ENCODE results near the gene CHRNA3.
"Not testable (repeated sequence)": the region's sequence is repeated elsewhere in the genome, so short reads cannot be mapped to it uniquely, and the experiment has no call there.

CHRNA3 gene

DNA sequence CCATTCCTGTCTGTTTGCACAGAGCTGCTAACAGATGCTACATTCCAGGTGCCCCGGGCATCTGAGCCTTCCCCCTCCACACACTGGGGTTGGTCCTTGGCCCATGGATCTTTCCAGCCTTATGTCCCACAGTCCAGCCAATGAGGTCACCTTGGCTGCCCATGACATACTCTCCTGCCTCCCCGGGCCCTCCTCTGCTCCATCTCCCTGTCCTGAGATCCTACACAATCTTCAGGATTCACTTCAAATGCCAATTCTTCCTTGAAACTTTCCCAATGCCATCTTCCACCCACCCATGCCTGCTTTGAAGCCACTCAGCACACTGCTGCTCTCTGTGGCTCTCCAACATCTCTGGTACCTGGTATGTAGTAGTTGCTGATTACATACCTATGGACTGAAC lies 4.3 kb downstream of the CHRNA3 start:
- DNase-seq, result no peak

- DNase-seq, result no peak
These were observed 5.6 kb downstream of the CHRNA3 start for GRCh38 chr15:78615151-78615589.

- DNase-seq, result no peak
These were observed 6.8 kb downstream of the CHRNA3 start for GRCh38 chr15:78614021-78614420.

GRCh38 chr15:78609551-78609950 lies 11.2 kb downstream of the CHRNA3 start:
- not testable (repeated sequence) for DNase-seq

DNA sequence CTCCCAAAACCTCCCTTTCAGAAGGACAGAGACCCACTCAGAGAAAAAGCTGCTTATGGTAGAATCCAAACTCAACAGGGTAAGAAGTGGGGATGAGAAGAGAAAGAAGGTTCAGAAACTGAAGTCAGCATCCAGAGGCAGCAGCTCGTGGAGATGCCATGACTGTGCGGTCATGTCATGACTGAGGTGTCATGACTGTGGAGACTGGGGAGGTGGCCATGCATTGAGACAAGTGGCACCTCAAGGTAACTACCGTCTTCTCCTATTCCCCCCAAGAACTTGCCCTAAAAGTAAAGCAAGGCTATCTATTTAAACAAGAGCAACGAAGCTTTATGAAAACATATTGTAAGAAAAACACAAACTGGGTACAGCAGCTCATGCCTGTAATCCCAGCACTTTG lies 15.1 kb downstream of the CHRNA3 start:
- DNase-seq, result no peak

- DNase-seq, result no peak
These were observed 15.6 kb downstream of the CHRNA3 start for GRCh38 chr15:78605201-78605600.

DNA sequence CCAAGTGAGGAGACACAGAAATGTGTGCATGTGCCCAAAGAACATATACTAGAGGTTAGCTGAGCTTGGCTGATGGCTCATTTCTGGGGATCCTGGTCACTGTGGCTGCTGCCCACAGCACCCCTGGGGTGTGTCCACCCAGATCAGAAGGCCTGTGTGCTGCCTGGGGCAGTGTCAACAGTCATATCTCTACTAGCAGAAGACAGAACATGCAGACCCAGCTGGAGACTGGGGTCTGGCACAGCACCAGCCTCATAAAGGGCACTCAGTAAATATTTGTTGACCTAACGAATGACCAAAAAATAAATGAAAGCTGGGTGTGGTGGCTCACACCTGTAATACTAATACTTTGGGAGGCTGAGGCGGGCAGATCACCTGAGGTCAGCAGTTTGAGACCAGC lies 16.4 kb downstream of the CHRNA3 start:
- DNase-seq, result no peak

DNA sequence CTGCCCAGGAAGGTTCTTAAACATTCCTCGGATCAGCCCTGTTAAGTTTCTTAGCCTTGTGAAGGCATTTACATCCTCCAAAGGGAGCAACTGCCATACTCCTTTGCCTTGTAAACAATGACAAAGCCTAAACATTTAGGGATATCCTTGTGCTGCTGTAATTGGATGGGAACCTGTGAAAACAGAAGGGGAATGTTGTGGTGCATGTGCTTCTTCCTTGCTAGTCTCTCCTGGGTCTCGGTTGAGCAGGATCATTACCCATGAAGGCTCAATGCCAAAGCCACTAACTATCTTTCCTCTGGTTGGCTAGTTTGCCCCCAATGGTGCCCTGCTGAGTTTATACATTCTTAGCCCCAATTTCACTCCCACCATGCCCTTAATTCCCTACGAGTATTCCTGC lies 17.3 kb downstream of the CHRNA3 start:
- no peak for DNase-seq

- no peak for DNase-seq
These were observed 21.6 kb downstream of the CHRNA3 start for GRCh38 chr15:78599189-78599588.

DNA sequence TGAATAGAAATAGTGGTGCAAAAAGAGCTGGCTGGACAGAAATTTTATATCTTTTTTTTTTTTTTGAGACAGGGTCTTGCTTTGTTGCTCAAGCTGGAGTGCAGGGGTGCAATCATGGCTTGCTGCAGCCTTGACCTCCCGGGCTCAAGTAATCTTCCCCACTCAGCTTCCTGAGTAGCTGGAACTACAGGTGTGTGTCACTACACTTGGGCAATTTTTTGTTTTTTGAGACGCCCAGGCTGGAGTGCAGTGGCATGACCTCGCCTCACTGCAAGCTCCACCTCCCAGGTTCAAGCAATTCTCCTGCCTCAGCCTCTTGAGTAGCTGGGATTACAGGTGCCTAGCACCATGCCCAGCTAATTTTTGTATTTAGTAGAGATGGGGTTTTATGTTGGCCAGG lies 22.4 kb downstream of the CHRNA3 start:
- DNase-seq, result no peak

GRCh38 chr15:78597583-78597982 lies 23.2 kb downstream of the CHRNA3 start:
- DNase-seq, result no peak

DNA sequence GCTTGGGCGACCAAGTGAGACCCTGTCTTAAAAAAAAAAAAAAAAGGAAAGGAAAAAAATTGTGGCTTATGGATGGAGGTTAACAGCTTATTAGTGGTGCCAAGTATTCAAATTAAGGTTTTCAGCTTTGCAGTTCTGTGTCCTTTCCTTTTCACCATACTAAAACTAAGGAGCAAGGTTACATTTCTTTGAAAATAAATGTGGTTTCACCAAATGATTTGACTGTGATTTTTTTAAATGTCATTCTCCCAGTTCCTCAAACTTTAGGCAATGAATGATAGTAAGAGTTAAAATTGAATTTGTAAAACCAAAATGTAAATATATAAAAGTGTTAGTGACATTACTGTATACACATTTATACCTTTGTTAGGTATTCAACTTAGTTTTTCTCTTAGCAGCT lies 45.9 kb downstream of the CHRNA3 start:
- DNase-seq, result no peak

DNA sequence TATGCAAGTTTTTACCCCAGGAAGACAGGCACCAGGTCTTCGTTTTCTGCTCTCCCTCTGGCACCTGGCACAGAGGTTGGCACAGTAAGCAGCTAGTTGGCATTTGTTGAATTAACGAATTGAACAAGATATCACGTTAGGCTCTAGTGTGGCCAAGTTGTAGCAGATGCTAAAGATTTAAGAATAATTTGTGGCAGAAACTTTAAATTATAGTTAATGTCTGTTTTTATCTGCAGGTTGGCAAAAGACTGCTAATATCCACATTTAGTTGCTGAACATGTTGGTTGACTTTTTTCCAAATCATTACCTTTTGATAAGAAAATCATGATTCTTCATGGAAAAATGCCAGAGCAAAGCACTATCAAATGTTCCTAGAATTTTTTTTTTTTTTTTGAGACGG lies 47.4 kb downstream of the CHRNA3 start:
- no peak for DNase-seq

DNA sequence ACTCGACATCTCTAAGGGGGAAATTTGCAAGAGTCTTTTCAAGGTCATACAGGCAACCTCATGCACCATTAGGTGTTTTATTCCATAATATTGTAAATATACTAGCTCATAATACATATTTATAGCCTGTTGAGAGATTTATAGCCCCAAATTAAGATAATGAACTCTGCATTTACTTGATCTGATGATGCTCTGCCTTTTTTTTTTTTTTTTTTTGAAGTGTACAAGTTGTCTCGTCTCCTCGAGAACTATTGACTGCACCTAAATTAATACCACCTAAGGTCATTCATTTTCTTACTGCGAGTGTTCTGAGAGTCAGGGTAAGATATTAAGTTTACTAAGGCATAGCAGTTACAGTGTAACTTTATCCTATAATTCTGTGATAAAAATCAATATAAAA lies 49.4 kb downstream of the CHRNA3 start:
- DNase-seq, result no peak

- no peak for DNase-seq
These were observed 50.1 kb downstream of the CHRNA3 start for GRCh38 chr15:78570710-78571109.

GRCh38 chr15:78567531-78567930 lies 53.3 kb downstream of the CHRNA3 start:
- DNase-seq, result no peak

GRCh38 chr15:78565951-78566774 lies 54.6 kb downstream of the CHRNA3 start:
- DNase-seq, result no peak

DNA sequence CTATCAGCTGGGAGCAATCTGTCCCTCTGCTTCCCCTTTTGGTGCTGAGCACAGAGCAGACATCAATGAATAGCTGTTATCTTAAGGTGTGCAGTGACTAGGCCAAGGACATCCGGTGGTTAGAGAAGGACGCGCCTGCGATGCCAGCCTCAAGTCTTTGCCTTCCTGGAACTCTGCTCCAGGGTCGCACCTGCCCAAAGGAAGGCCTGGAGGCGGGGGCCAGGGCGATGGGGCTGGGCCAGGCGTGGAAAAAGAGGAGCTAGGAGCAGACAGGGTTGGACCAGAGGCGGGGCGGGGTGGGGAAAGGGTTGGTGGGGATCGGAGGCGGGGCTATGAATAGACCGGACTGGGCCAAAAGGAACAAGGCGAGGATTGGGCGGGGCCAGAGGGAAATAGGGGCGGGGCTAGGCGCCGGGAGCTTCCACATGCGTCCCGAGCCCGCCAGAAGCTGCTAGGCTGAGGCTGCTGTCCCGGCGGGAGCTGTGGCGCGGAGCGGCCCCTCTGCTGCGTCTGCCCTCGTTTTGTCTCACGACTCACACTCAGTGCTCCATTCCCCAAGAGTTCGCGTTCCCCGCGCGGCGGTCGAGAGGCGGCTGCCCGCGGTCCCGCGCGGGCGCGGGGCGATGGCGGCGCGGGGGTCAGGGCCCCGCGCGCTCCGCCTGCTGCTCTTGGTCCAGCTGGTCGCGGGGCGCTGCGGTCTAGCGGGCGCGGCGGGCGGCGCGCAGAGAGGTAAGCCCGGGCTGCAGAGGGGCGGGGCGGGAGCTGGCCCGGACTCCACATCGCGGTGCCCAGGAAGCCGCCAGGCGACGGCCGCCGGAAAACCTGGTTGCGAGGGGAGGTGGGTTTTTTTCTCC lies 55.5 kb downstream of the CHRNA3 start, which contains the start of gene CHRNA5:
Gene CHRNA5 (plus strand): TSS at position 424 of the 854 bp plus-strand sequence. CDS start 200 bp downstream, at position 624.
- DNase-seq, result peak; percentile 58

DNA sequence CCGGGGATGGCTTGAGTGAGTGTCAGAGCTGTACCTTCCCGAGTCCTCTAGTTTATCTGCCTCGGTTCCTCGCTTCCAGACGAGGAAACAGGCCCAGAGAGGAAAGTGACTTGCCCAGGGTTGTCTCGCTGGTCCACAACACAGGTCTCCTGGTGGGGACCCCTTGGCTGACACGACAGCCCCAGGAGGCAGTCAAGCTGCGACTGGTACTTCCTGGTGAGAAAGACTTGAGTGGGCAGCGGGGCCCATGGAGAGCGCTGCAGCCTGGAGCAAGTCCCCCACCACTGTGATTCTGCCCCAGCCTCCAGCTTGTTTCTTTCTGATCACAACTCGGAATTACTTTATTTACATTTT lies 56.1 kb downstream of the CHRNA3 start:
- no peak for DNase-seq

DNA sequence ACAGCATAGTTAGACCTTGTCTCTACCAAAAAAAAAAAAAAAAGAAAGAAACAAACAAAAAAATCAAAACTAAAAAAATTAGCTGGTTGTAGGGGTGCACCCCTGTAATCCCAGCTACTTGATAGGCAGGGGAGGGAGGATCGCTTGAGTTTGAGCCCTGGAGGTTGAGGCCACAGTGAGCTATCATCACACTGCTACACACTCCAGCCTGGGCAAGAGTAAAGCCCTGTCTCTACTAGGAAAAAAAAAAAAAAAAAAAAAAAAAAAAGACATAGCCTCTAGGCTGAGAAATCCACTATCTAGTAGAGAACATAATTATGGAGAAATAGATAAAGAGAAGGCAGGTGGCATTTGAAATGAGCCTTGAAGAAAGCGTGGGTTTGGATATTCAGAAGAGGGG lies 57.7 kb downstream of the CHRNA3 start:
- no peak for DNase-seq

DNA sequence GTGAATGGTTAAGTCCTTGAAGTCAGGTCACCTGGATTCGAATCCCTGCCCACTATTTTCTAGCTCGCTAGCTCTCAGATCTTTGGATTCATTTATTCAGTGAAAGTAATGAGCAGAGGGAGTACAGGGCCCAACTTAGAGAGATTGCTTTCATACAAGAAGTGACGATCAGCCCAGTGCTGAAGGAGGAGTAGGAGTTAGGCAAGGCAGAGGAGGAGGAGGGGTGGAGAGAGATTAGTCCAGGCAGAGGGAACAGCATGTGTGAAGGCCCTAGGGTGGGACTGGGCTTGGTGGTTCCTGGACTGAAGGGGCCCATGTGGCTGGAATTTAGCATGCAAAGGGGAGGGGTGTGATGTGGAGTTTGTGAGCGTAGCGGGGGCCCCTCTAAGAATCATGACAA lies 59.3 kb downstream of the CHRNA3 start:
- no peak for DNase-seq

- DNase-seq, result not testable (repeated sequence)
These were observed 60.6 kb downstream of the CHRNA3 start for GRCh38 chr15:78560201-78560600.

DNA sequence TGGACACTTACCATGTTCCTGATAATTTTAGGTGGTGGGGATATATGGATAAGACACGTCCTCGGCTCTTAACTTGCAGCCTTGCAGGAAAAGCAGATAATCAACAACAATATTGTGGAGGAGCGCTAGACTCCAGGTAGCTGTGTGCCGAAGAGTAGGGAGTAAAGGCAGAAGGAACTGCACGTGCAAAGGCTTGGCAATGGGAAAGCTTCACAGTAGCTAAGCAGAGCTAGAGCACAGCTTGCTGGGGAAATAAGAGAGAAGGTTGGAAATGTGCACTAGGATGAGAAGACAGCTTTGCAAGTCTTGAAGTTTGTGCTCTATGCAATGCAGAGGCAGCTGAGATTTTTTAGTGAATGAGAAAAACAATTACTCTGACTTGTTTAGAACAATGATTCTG lies 68.2 kb downstream of the CHRNA3 start:
- DNase-seq, result no peak

GRCh38 chr15:78551902-78552301 lies 68.9 kb downstream of the CHRNA3 start:
- no peak for DNase-seq

Data from NCI-H2029 (cell line).